ENCODE results near the gene TANGO6.

TANGO6 gene

DNA sequence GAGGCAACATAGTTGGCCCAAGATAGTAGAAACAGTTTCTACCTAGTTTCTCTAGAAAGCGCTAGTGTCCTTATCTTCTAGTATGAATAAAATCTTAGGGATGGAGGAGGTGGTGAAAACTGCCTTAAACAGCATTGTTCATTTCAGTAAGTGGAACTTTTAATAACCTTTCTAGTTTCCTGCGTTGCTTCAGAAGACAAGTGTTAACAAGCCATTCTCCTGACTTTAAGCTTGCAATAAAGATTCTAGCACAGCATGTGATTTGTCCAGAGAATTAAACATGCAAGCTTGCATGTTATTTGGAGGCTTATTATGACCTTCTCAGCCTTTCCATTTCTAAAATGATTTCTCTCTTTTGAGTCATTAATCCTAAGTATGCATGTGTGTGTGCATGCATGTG is 72.3 kb downstream of the TANGO6 start:
- DNase-seq = no peak

DNA sequence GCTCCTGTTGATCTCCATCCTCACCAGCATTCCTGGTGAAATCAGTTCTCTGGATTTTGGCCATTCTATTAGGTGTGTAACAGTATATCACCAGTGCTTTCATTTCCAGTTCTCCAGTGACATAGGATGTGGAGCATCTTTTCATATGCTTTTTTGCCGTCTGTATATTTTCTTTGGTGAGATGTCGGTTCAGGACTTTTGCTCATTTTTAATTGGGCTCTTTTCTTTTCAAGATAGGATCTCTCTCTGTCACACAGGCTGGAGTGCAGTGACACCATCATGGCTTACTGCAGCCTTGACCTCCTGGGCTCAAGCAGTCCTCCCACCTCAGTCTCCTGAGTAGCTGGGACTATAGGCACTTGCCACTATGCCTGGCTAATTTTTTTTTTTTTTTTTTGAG is 74.2 kb downstream of the TANGO6 start:
- DNase-seq = no peak

DNA sequence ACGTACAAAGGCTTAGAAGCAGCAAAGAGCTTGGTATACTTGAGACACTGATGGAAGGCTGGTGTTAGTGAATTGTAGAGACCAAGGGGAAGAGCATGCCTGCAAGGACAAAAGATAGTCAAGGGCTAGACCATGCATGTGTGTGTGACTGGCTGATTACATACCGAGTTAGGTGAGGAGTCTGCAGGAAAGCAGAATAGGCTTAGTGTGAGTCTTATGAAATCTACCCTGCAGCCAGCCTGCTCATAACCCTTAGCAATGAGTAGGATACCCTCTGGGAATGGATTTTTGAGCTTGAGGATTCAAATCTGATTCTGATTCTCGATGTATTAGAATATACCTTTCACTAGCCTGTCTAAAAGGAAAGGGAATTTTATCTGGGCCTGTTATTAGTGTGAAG is 77.0 kb downstream of the TANGO6 start:
- no peak for DNase-seq

DNA sequence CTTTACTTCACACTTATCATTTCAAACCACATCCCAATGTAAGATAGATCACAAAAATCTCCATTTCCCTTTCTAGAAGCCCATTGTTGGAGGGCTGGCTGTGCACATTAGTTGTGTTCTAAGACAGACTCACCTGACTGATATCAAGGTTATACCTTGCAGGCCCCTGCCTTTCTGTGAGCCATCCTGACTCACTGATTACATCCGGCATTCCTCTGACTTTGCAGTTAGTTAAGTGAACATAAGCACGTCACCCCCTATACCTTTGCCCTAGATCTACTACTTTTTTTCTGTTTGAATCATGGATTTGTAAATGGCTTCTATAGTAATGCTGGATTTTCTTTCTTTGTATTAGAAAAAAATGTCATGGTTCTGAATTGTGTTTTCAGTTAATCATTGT is 78.3 kb downstream of the TANGO6 start:
- peak; percentile 70 for DNase-seq

DNA sequence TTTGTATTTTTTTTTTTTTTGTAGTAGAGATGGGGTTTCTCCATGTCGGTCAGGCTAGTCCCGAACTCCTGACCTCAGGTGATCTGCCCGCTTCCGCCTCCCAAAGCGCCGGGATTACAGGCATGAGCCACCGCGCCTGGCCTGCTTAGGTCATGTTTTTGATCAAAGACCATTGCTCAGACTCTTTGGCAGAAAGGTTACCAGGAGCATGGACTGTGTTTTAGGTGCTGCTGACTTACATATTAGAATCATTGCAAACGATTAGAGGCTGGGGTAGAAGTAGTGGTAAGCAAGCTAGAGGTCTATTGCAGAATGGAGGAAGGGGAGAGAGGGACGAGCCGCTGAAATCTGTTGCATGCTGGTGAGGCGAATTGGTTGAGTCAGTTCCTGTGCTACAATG is 79.8 kb downstream of the TANGO6 start:
- no peak for DNase-seq

DNA sequence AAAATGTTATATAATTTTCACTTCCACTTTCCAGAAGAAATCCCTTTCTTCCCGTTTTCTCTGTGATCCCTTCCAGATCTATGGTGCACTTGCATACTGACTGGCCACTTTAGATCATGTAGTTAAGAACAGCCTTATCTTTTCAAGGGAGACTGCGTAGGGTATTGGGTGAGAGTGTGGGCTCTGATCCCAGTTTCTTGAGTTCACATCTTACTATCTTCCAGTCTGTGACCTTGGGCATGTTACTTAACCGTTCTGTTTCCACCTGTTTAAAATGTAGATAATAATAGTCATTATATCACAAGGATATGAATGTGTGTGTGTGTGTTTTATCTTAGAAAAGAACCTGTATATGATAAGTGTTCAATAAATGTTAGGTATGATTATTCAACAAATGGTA is 83.7 kb downstream of the TANGO6 start:
- DNase-seq = no peak

DNA sequence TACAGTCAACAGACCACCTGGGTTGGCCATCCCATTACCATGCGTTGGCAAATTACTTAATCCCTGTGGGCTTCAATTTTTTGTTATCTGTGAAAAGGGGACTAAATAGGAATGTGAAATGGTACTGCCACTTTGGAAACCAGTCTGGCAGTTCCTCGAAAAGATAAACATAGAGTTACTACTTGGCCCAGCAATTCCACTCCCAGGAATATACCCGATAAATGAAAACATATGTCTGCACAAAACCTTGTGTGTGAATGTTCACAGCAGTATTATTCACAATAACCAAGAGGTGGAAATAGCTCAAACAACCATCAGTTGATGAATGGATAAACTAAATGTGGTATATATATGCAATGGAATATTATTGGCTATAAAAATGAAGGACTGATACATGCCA is 87.9 kb downstream of the TANGO6 start:
- no peak for DNase-seq

DNA sequence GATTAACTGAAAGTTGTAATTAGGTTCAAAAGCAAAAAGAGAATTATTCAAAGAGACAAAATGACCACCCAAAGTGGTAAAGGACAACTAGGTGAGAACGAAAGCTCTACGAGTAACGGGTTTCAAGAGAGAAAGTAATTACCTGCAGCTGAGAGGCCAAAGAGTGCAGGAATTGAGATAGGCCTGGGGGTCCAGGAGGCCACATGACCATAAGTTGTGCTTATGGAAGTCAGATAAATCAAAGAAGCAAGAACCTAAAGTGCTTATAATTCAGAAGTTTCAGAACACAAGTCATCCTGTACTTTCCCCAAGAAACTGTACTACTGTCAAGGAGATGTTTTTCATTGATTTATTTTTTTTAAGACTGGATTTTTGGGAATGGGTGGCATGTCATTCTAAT is 91.1 kb downstream of the TANGO6 start:
- no peak for DNase-seq

DNA sequence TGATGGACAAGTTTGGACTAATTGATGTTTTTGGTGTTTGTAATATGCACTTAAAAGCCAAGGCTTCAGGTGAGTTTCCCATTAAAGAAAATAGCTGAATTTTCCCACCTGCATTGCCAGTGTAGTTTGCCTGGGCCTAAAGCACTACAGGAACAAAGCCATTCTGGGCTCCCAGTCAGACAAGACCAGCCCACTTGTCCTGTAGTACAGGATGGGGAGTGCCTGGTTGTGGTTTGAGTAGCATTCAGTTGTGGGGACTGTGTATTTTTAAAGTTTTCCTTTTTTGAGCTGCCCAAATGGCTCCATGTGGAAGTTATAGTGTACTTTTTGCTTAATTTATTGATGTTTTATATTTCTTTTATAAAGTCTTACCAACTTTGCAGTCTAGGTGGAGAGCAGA is 91.7 kb downstream of the TANGO6 start:
- DNase-seq = no peak

DNA sequence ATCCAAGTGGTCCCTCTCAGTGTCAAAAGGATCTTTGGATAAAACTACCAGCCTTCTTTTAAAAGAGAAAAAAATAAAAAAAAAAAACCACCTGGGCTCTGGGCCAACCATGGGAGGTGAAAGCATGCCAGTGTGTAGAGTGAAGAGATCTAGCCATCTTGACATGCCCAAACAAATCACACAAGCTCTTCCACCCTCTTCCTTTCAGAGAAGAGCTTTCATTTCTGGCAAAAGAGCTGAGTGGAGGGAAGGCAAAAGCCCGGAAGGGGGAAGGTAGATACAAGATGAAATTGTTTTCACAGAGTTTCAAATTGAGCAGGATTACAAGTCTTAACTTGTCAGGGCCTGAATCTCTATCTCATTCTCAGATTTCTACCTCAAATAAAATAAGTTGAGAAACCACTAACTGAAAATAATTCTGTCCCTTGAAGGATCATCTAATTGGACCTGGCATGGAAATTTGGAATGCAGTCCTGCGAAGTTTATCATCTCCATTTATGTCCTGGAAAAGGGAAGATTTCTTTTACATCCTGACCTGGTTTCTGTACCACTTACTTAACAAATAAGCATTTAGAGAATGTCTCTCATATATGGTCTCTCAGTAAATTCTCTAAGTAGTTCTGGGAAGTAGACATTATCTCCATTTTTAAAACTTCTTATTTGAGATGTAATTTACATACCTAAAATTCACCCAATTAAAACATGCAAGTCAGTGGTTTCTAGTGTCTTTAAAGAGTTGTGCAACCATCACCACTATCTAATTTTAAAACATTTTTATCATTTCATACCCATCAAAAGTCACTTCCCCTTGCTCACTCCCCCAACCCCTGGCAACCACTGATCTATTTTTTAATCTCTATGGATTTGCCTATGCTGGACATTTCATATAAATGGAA is 93.7 kb downstream of the TANGO6 start:
- DNase-seq = peak; percentile 2

DNA sequence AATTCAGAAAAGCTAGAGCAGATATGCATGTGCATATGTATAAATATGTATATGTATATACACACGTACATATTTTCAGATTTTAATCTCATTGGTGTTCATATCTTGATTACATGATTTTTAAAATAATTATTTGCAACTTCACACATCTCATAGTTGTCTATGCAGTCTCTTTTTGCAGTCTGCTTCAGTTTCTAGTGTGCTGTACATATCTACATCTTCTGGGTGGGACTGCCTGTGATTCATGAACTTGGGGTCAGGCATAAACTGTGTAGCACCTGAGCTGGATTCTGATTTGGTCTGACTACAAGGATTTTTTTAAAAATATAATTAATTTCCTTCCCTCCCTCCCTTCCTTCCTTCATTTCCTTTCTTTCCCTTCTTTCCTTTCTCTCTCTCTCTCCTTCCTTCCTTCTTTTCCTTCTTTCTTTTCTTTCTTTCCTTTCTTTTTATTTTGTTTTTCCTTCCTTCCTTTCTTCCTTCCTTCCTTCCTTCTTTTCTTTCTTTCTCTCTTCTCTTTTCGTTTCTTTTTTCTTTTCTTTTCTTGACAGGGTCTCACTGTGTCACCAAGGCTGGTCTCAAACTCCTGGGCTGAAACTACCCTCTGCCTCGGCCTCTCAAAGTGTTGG is 96.5 kb downstream of the TANGO6 start:
- no peak for DNase-seq

DNA sequence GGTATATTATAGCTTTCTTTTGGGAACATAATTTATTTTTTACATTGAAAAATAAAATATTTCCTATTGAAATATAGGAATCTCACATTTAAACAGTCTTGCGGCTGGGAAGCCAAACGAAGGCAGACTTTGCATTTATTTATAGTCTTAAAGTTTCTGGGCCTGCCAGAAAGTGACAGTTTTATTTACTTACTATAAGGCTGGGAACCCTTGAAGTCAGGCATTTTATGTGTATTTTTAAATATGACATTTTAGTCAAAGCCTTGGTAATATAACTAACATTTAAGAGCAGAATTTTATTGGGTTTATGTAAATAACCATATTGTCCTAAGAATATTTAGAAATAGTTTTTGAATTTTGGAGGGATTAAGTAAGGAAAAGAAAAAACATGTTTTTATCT is 97.5 kb downstream of the TANGO6 start:
- DNase-seq = no peak

DNA sequence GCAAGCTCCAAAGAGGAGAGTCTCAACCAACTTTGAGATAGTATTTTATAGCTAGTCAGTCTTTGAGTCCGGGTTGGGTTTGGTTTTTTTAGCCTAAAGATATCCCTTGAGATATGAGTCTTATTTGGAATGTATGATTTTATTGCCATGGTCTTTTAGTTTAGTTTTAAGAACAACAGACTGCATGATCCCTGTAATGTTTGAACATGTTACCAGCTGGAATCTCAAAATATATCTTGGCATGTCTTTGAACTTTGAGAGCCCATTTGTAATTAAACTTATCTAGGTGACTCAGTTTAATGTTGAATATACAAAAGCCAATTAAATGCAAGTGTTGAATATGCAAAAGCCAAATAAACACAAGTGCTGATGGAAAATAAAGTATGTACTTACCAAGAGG is 100.6 kb downstream of the TANGO6 start:
- no peak for DNase-seq

DNA sequence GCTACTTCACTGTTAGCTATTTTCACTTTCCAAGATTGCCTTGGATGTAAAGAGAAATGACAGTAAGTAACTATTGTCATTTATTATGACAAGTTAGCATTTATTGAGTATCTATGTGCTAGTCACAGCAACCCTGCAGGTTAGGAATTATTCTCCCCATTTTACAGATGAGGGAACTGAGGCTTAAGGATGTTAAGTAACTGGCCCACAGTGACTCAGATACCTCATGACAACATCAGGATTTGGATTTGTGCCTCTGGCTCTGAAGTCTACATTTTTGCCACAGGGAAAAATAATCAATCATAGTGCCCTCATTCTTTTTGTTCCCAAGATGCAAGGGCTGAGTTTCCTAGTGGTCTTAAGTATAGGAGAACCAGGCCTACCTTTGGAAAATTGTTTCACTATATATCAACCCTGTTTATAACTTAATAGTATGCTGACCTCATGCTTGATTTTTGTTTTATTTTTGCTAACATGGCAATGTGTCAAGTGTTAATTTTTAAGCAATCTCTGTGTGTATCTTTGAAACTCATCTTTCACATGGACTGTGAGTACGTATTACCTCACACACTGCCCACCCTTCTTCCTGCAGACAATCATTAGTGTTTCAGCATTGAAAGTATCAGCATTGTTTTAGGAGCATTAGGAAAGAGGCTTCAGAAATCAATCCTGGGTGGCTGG is 105.0 kb downstream of the TANGO6 start:
- peak; percentile 19 for DNase-seq

DNA sequence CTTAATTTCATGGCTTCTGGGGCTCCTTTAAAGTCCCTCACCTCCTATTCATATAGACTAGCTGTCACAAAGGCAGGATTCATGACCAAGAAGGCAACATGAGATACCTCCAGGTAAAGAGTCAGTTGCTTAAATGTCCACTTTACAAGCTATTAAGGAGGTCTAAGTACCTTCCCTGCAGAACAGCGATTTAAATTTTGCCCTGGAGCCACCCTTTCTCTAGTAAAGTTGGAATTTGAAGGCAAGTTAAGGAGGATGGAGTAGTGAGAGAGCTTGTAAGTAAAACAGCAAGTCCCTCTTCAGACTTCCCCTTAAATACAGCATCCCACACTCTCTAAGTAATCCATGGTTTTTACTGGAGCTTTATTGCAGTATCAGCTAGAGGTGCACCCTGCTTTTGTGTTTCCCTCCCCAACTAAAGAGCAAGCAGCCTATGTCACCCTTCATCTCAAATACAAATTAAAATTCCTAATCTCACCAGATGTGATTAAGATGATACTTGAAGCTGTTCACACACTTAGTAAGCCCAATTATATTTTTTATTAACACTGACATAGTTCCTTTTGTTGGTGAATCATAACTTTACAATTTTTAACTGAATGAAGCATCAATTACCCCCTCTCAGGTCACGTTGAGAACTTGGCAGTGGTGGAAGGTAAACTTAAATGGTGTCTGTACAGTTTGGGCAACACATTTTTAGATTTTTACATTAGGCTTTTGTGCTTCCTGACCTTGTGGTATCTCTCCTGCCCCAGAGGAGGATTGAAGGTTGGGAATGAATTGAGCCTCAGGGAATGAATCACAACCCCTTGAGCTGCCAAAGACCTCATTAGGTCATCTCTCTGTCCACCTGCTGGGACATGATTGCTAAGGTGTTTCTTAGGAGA is 108.9 kb downstream of the TANGO6 start:
- DNase-seq = peak; percentile 13

DNA sequence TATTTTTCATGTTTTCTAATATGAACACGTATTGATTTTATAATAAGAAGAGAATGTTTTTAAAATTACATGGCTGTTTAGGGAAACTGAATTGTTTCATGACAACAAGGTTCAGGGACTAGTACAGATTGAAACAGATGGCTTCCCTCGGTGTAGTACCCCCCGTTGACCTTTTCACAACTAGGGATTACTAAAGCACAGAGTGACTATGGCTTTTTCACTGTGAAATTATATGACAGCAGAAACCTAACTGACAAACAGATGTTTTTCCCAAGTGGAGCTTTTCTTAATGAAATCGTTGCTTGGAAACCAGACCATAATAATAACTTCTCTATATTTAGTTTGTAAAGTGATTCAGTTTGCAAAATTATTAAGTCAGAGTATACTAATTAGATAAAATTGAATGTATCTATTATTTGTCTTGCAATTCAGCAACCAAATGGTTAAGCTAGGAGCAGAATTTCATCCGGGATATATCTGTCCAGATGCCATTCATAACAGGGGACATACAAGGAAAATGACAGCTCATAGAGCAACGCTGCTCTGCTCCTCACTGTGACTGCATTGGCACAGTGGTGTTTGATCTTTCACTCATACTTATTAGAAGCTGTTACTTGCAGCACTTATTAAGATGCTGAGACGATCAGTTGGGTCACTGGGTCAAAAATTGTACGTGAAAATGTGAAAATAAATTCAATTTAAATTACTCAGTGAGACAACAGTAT is 111.7 kb downstream of the TANGO6 start:
- DNase-seq = no peak

DNA sequence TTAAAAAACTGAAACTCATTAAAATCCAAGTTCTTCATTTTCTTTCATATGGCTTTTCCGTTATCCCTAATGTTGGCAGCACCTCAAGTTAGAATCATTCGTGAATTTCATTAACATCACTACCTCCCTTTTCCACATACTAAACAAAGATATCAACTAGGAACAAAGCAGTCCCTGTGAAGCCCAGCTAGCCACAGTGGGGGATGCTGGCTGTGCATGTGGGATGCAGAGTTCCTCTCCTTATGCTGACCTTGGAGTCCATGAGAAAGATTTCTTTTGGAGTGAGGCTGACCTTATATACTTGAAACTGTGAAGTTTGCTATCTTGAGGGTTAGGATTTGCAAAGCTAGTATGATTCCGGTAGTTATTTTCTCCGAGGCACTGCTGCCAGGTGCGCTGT is 117.6 kb downstream of the TANGO6 start:
- DNase-seq = no peak

DNA sequence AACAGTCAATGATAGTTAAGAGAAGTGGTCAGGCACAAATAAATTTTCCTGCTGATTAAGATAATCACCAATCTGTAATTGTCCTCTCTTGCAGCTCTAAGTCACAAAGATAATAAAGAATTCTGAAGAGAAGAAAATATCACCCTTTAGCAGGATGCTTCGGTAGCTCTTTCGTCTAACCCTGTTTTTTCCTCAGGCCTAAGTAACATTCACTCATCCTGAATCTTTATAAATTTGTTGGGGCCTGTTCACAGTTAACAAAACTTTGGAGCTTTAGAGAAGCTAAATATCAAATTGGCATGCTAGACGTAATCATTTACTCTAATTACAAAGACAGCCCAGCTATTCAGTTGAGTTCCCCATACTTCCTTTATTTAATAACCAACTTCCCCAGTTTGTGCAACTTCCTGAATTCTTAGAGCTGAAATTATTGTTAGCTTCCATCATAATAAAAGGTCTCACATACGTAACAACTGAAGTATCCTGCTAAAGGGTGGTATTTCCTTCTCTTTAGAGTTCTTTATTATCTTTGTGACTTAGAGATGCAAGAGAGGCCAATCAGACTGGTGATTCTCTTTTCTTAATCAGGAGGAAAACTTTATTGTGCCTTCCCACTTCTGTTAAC is 118.6 kb downstream of the TANGO6 start:
- no peak for DNase-seq

DNA sequence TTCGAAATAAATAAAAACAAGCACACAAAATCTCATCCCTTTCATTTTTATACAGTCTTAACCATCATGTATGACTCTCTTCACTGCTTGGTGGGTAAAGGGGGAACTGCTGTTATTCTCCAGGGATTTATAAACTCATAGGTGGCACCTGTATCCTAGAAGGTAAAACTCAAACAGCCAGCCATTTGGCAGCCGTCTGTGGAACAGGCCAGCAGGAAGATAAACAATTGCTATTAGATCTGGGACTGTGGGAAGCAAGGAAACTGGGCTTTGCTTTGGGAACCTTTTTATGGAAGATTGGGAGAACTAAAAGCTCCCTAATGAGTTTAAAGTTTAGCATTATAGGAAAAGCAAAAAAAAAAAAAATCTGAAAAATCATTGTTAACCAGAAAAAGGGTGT is 126.0 kb downstream of the TANGO6 start:
- DNase-seq = no peak

DNA sequence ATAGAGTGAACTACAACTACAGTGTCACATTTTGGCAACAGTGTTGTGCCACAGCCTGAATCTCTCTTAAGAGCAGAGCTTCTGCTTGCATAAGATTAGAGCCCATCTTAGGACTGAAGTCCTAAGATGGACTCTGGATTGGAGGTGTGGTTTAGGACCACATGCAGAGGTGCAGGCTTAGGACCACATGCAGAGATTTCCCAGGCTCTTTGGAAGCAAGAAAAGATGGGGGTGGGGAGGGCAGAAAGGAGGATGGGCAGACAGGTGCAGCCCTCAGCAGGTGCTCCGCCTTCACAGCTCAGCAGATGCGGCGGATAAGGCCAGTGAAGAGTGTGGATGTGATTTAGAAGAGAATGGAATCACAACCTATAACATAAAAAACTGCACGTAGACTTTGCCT is 128.7 kb downstream of the TANGO6 start:
- DNase-seq = no peak

DNA sequence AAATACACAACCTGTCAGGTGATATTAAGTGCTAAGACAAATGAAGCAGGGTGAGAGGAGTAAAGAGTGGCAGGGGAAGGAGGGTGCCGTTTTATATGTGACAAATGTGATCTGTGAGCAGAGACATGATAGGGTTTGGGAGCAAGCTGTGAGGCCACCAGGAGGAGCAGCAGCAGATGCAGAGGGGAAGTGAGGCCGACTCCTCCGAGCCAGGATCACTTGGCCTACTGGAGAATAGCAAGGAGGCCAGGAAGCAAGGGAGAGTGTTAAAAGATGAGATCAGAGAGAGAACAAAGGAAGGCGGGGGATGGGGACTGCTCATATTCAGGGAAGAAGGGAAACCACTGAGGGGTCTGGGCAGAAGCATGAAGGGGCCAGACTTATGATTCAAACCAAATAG is 129.4 kb downstream of the TANGO6 start:
- peak; percentile 67 for DNase-seq

DNA sequence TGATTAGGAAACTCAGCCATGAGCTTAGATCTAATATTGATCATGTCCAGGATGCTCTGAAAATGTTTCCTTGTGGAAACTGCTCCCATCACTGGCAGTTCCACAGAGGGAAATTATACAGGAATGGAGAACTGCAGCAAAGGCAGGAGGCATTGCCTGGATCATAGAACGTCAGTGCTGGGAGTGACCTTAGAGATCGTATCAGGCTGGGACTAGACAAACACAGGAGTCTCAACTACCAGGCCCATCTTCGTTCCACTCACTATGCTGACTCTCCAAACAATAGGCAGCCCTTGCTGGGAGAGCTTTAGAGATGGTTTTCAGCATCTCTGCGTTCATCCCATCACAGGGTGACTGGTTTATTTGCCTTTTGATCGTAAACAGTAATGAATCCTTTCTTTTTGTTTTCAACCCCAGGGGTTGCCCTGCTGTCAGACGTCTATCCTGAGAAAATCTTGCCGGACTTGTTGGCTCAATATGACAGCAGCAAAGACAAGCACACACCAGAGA is 130.3 kb downstream of the TANGO6 start:
- no peak for DNase-seq

All from kidney glomerular epithelial cell (primary cell).